NCI-H524 (cell line): ENCODE measurements around the gene PGLYRP4.
"Not testable (repeated sequence)": the region's sequence is repeated elsewhere in the genome, so short reads cannot be mapped to it uniquely, and the experiment has no call there.

Source experiments
- DNase-seq, 2 experiments: peaks; one replicate each; lab custom pipeline; 2025; lab: John Stamatoyannopoulos, UW

The PGLYRP4 gene

GRCh38 chr1:153356392-153357075, 7.9 kb upstream of the PGLYRP4 start:
- DNase-seq: no peak

- peak; percentile 48 to 82 for DNase-seq
Observed at GRCh38 chr1:153355445-153356071, 6.9 kb upstream of the PGLYRP4 start.

- DNase-seq: peak in 1 of 2 experiments; percentile 4
Observed at GRCh38 chr1:153354515-153355193, 6.0 kb upstream of the PGLYRP4 start.

GRCh38 chr1:153353226-153353947, 4.7 kb upstream of the PGLYRP4 start:
- peak; percentile 15 to 50 for DNase-seq

GRCh38 chr1:153352523-153352922, 3.9 kb upstream of the PGLYRP4 start:
- DNase-seq: peak; percentile 34 to 71

- no peak for DNase-seq
Observed at GRCh38 chr1:153350321-153350957, 1.8 kb upstream of the PGLYRP4 start.

GRCh38 chr1:153349363-153350320, 1.0 kb upstream of the PGLYRP4 start:
- no peak for DNase-seq

GRCh38 chr1:153347856-153348255, 785 bp downstream of the PGLYRP4 start:
- DNase-seq: peak; percentile 42 to 84

GRCh38 chr1:153347049-153347448, 1.6 kb downstream of the PGLYRP4 start:
- DNase-seq: not testable (repeated sequence)

- DNase-seq: peak in 1 of 2 experiments; percentile 9
Observed at GRCh38 chr1:153346077-153346723, 2.4 kb downstream of the PGLYRP4 start.

- no peak for DNase-seq
Observed at GRCh38 chr1:153345187-153346076, 3.2 kb downstream of the PGLYRP4 start.

GRCh38 chr1:153344718-153345025, 4.0 kb downstream of the PGLYRP4 start:
- no peak for DNase-seq

- DNase-seq: no peak
Observed at GRCh38 chr1:153343811-153344717, 4.6 kb downstream of the PGLYRP4 start.

GRCh38 chr1:153343040-153343681, 5.5 kb downstream of the PGLYRP4 start:
- no peak for DNase-seq

GRCh38 chr1:153342178-153342577, 6.5 kb downstream of the PGLYRP4 start:
- DNase-seq: no peak

- peak in 1 of 2 experiments; percentile 58 for DNase-seq
Observed at GRCh38 chr1:153341431-153341934, 7.2 kb downstream of the PGLYRP4 start.

GRCh38 chr1:153340356-153340755, 8.3 kb downstream of the PGLYRP4 start:
- no peak for DNase-seq

GRCh38 chr1:153339802-153340201, 8.8 kb downstream of the PGLYRP4 start:
- DNase-seq: no peak
